SK-N-MC (cell line): Measurements from ENCODE around the gene RPA3.

Experiments used
- DNase-seq: peaks from one replicate; pipeline ENCODE4 v3.0.0-alpha.2; 2011; ENCODE audit warnings: low read depth, low spot score
- H3K27ac ChIP-seq: fragments of 200-600 bp; sonication (generic); 2 replicates; pipeline ENCODE4 v1.5.1; 2016; ENCODE audit warnings: mixed run types
- H3K36me3 ChIP-seq: fragments of 200-600 bp; sonication (generic); 2 replicates; pipeline ENCODE4 v1.6.1; 2017; ENCODE audit warnings: antibody characterized with exemption, low read length, mixed read lengths; ENCODE audit not compliant: insufficient read depth
- H3K4me3 ChIP-seq: fragments of 200-600 bp; sonication (generic); 2 replicates; pipeline ENCODE4 v1.5.1; 2016
- H3K9ac ChIP-seq: fragments of 200-600 bp; sonication (generic); 2 replicates; pipeline ENCODE4 v1.8.0; 2017; ENCODE audit warnings: mixed run types, mixed read lengths; ENCODE audit not compliant: insufficient read length
- H3K9me3 ChIP-seq: fragments of 200-600 bp; sonication (generic); 2 replicates; pipeline ENCODE4 v1.6.1; 2017; ENCODE audit warnings: low read depth, mild to moderate bottlenecking, antibody characterized with exemption, low read length, moderate library complexity, mixed read lengths
- EZH2 ChIP-seq: fragments of 200-600 bp; sonication (generic); IDR thresholded peaks from one replicate; pipeline ENCODE4 v1.6.1; 2017; ENCODE audit warnings: antibody characterized with exemption
- FOXP2 ChIP-seq: optimal IDR thresholded peaks from 2 replicates; pipeline ENCODE3; 2011; ENCODE audit warnings: mild to moderate bottlenecking, moderate library complexity; ENCODE audit not compliant: insufficient read depth; ENCODE audit errors: extremely low read length, control extremely low read depth
- POLR2AphosphoS5 ChIP-seq: IDR thresholded peaks from 2 replicates; pipeline ENCODE4 v1.6.1; 2012; ENCODE audit warnings: mild to moderate bottlenecking, low read depth, low read length, borderline replicate concordance

RPA3 gene

GRCh38 chr7:7650682-7651206, 67.7 kb downstream of the RPA3 start:
- H3K27ac ChIP-seq: no peak overlapping the region
- H3K9me3 ChIP-seq: no peaks in the 10 kb centered on the region
- H3K9ac ChIP-seq: no peak overlapping the region
- no peak overlapping the region for H3K4me3 ChIP-seq
- no peaks in the 10 kb centered on the region for H3K36me3 ChIP-seq
- DNase-seq: no peak
- TF ChIP-seq EZH2 (no peak), POLR2AphosphoS5 (no peak), FOXP2 (no peak)

- no peak for TF ChIP-seq FOXP2
- Histone ChIP-seq H3K36me3 (no peaks in the 10 kb centered on the region), H3K9me3 (no peaks in the 10 kb centered on the region), H3K4me3 (no peak overlapping the region), H3K27ac (no peak overlapping the region), H3K9ac (no peak overlapping the region)
- DNase-seq: no peak
Measured at GRCh38 chr7:7647495-7648036, 70.8 kb downstream of the RPA3 start.

GRCh38 chr7:7642081-7642480, 76.3 kb downstream of the RPA3 start:
- H3K27ac ChIP-seq: no peak overlapping the region
- no peak for TF ChIP-seq FOXP2
- no peak for TF ChIP-seq POLR2AphosphoS5
- TF ChIP-seq EZH2: no peak
- peaks cover 4% of the 10 kb centered on the region for H3K36me3 ChIP-seq
- no peaks in the 10 kb centered on the region for H3K9me3 ChIP-seq
- H3K4me3 ChIP-seq: peak overlapping the region; percentile 88
- no peak for DNase-seq
- no peak overlapping the region for H3K9ac ChIP-seq

GRCh38 chr7:7641129-7641663, 77.2 kb downstream of the RPA3 start:
- peak overlapping the region; percentile 88 for H3K4me3 ChIP-seq
- peaks cover 4% of the 10 kb centered on the region for H3K36me3 ChIP-seq
- H3K27ac ChIP-seq: no peak overlapping the region
- no peak for DNase-seq
- H3K9ac ChIP-seq: peak overlapping the region; percentile 85
- no peaks in the 10 kb centered on the region for H3K9me3 ChIP-seq
- TF ChIP-seq EZH2 (no peak), FOXP2 (no peak), POLR2AphosphoS5 (no peak)

GRCh38 chr7:7640221-7641128, 77.9 kb downstream of the RPA3 start, which contains the start of gene UMAD1:
Gene UMAD1, plus strand, starts transcription at chr7:7640752. Its CDS starts 32,620 bp downstream, at chr7:7673372.
- TF ChIP-seq POLR2AphosphoS5 (peak; percentile 85), FOXP2 (no peak)
- peak within 1 kb of the TSS; percentile 88 for H3K4me3 ChIP-seq
- peak; percentile 94 for DNase-seq
- H3K27ac ChIP-seq: peak within 1 kb of the TSS; percentile 43; the same call in 1 of the 2 replicates
- H3K9me3 ChIP-seq: no peaks in the 10 kb centered on the region
- H3K36me3 ChIP-seq: peaks cover 4% of the 10 kb centered on the region
- H3K9ac ChIP-seq: peak within 1 kb of the TSS; percentile 87

GRCh38 chr7:7639847-7640220, 78.6 kb downstream of the RPA3 start:
- Histone ChIP-seq H3K36me3 (peaks cover 4% of the 10 kb centered on the region), H3K27ac (peak overlapping the region; percentile 43; the same call in 1 of the 2 replicates), H3K4me3 (peak overlapping the region; percentile 88), H3K9me3 (no peaks in the 10 kb centered on the region), H3K9ac (peak overlapping the region; percentile 87)
- no peak for TF ChIP-seq FOXP2
- TF ChIP-seq POLR2AphosphoS5: no peak
- no peak for TF ChIP-seq EZH2
- no peak for DNase-seq

GRCh38 chr7:7639421-7639820, 79.0 kb downstream of the RPA3 start:
- H3K27ac ChIP-seq: no peak overlapping the region
- TF ChIP-seq EZH2 (no peak), POLR2AphosphoS5 (no peak), FOXP2 (no peak)
- H3K9ac ChIP-seq: peak overlapping the region; percentile 87
- no peaks in the 10 kb centered on the region for H3K9me3 ChIP-seq
- peaks cover 4% of the 10 kb centered on the region for H3K36me3 ChIP-seq
- peak overlapping the region; percentile 88 for H3K4me3 ChIP-seq
- DNase-seq: no peak

GRCh38 chr7:7630626-7631329, 87.6 kb downstream of the RPA3 start:
- Histone ChIP-seq H3K9ac (no peak overlapping the region), H3K36me3 (no peaks in the 10 kb centered on the region), H3K4me3 (no peak overlapping the region), H3K9me3 (no peaks in the 10 kb centered on the region), H3K27ac (no peak overlapping the region)
- TF ChIP-seq FOXP2 (no peak), POLR2AphosphoS5 (no peak), EZH2 (no peak)
- no peak for DNase-seq
